ENCODE measurements around the gene BCL2L11.
A peak's percentile ranks its signal among the peaks of the same experiment; 100 is the strongest.

The BCL2L11 gene

GRCh38 chr2:111118481-111118980 is 2.2 kb upstream of the BCL2L11 start:
- no peak for DNase-seq

GRCh38 chr2:111118981-111119821 is 1.5 kb upstream of the BCL2L11 start:
- DNase-seq: peak; percentile 47 to 48

GRCh38 chr2:111119822-111120252 is 877 bp upstream of the BCL2L11 start:
- no peak for DNase-seq

GRCh38 chr2:111121028-111121827 is 514 bp downstream of the BCL2L11 start:
- peak; percentile 57 to 59 for DNase-seq

GRCh38 chr2:111121828-111122630 is 1.3 kb downstream of the BCL2L11 start:
- DNase-seq: peak; percentile 77 to 84

GRCh38 chr2:111122631-111123421 is 2.1 kb downstream of the BCL2L11 start:
- DNase-seq: peak; percentile 42 to 55

- no peak for DNase-seq
Measured at GRCh38 chr2:111123751-111124150, 3.0 kb downstream of the BCL2L11 start.

- no peak for DNase-seq
Measured at GRCh38 chr2:111126581-111126980, 5.9 kb downstream of the BCL2L11 start.

- no peak for DNase-seq
Measured at GRCh38 chr2:111127351-111127750, 6.6 kb downstream of the BCL2L11 start.

GRCh38 chr2:111128096-111128495 is 7.4 kb downstream of the BCL2L11 start:
- no peak for DNase-seq

GRCh38 chr2:111133603-111134002 is 12.9 kb downstream of the BCL2L11 start:
- DNase-seq: no peak

GRCh38 chr2:111134055-111134454 is 13.3 kb downstream of the BCL2L11 start:
- DNase-seq: no peak

- DNase-seq: no peak
Measured at GRCh38 chr2:111135237-111135909, 14.7 kb downstream of the BCL2L11 start.

GRCh38 chr2:111135910-111136297 is 15.2 kb downstream of the BCL2L11 start:
- DNase-seq: no peak

- DNase-seq: no peak
Measured at GRCh38 chr2:111138839-111139238, 18.1 kb downstream of the BCL2L11 start.

GRCh38 chr2:111139637-111140317 is 19.1 kb downstream of the BCL2L11 start:
- DNase-seq: no peak

- no peak for DNase-seq
Measured at GRCh38 chr2:111140815-111141214, 20.1 kb downstream of the BCL2L11 start.

- DNase-seq: no peak
Measured at GRCh38 chr2:111142101-111142500, 21.4 kb downstream of the BCL2L11 start.

- no peak for DNase-seq
Measured at GRCh38 chr2:111143107-111143842, 22.6 kb downstream of the BCL2L11 start.

- DNase-seq: no peak
Measured at GRCh38 chr2:111143843-111144198, 23.1 kb downstream of the BCL2L11 start.
